Hematopoietic multipotent progenitor cell treated with erythropoietin and hydrocortisone succinate and interleukin-3 and kit ligand, for 17 days (in vitro differentiated cells): ENCODE measurements around the gene GABRG3.
"Not testable (repeated sequence)": the region's sequence is repeated elsewhere in the genome, so short reads cannot be mapped to it uniquely, and the experiment has no call there.

Experiments used
- DNase-seq: peaks from one replicate; pipeline ENCODE4 v3.0.0-alpha.2; 2015; ENCODE audit warnings: low spot score

GABRG3 gene

DNA sequence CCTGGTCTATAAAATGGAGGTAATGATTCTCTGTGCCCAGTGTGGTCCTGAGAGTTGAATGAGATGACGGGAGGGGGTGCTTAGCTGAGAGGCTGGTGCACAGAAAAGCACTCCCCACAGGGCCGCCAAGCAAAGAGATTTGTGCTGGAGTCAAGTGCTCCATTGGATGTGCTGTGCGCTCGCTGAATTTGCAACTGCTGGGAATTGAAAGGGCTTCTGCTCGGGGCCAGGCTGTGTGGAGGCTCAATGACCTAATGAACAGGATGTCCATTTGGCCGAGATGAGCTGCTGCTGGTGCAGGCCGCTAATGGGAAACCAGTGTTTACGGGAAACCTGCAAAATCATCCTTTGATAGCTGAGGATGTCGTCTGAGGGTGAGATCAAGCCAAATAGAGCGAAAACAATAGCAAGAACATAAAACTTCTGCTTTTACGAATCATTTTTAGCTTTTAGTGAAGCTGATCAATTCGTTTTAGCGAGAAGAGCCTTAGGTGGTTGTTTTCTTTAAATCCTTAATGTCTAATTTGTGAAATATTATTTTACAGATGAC is 211.7 kb downstream of the GABRG3 start:
- DNase-seq: no peak

DNA sequence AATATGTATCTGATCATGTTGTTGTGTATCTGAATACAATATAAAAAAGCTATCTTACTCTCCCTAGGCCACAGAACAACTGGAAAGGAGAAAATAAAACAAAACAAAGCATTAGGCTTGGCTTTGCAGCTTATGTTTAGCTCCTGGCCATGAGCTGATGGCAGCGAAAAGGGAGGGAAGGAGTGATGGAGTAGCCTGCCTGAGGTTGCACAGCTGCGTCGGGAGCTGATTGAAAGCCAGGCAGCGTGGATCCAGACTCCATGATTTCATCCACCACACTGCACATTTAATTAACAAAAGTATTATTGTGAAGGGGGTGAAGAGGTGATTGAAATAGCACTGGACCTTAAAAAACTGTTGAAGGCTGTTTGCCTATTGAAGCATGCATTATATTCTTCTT is 212.2 kb downstream of the GABRG3 start:
- DNase-seq: no peak

DNA sequence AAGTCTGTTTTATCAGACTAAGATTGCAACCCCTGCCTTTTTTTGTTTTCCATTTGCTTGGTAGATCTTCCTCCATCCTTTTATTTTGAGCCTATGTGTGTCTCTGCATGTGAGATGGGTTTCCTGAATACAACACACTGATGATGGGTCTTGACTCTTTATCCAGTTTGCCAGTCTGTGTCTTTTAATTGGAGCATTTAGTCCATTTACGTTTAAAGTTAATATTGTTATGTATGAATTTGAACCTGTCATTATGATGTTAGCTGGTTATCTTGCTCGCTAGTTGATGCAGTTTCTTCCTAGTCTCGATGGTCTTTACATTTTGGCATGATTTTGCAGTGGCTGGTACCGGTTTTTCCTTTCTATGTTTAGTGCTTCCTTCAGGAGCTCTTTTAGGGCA is 220.5 kb downstream of the GABRG3 start:
- not testable (repeated sequence) for DNase-seq

DNA sequence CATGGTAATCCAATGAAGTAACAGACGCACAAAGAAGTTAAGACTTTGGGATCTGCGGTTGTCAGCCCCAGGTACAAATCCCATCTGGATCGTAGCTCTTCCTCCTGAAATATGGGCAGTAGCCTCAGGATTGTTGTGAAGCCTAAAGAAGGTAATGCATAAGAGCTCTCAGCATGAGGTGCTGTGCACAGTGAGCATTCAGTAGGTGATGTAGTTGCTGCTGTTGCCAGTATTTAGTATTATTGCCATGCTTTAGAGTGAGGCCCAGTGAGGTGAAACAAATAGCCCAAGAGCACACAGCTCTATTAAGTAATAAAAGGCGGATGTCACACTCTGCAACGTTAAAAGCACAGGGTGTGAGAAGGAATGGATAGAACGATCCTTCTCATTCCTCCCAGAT is 225.7 kb downstream of the GABRG3 start:
- no peak for DNase-seq

- no peak for DNase-seq
These were observed 230.4 kb downstream of the GABRG3 start for GRCh38 chr15:27201425-27201824.

DNA sequence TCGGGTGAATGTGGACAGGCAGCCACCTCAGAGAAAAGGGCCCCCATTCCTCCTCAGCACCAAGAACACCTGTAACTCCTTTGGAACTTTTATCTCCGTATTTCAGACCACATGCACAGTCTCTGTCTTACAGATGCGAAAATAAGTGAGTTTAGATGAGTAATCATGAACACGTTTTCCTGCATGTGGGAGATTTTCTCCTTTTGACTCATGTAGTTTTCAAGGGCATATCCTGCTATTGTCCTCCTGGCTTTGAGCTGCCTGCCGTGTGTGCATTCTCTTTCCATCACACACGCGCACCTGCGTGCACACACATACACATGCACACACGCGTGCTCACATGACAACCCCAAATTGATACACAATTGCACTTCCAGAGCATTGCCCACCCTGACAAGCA is 239.2 kb downstream of the GABRG3 start:
- DNase-seq: no peak

DNA sequence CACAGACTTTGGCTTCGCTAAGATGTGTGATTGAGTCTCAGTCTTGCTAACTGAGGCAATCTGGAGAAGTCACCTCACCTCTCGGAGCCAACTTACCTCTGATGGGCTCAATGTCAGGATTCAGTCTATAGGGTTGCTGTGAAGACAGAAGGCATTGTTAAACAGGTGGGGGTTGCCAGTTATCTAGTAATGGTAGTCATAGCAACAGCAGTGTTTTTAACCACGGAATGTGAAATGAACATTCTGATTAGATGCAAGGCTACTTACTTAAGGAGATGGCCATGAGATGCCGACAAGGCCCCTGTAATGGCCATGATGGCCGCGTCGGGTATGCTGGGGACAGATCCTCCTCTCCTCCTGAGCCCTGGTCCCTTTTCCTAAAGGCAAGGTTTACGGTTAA is 243.1 kb downstream of the GABRG3 start:
- no peak for DNase-seq

DNA sequence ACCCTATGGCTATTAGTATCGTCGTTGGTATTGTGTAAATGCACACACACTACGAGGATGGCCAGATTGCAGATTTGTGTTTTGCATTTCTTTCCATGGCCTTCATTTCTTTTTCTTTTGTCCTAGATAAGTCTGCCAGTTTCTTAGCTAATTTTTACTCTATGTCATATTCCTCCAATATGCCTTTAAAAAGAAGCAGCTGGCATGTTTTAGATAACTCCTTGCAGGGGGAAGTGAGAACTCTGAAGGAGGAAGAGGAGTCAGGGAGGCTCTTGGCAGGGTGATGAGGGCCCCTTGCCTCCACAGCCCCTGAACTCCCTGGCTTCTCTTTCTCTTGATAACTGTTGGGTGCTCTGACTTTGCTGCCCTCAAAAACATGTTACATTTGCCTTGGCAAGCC is 244.0 kb downstream of the GABRG3 start:
- DNase-seq: no peak

DNA sequence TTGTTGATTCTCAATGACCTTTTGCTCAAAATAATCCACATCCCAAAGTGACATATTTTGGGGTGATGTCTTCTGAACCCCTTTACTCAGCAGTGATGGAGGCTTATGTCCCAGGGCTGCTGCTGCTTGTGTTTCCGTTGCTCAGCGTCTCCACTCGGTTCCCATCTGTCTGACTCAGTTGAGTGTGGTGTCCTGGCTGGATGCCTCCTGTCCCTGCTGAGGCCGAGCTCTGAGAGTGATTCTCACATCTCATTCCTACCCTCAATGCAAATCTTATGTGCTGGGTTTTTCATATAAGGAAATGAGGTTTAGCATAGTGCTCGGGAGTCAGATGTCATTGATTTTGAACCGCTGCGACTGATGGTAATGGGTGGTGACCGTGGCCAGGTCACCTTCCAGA is 247.4 kb downstream of the GABRG3 start:
- no peak for DNase-seq

GRCh38 chr15:27219636-27220035 is 248.7 kb downstream of the GABRG3 start:
- no peak for DNase-seq

GRCh38 chr15:27220199-27220598 is 249.2 kb downstream of the GABRG3 start:
- DNase-seq: no peak

- DNase-seq: no peak
These were observed 251.5 kb downstream of the GABRG3 start for GRCh38 chr15:27222479-27222878.

DNA sequence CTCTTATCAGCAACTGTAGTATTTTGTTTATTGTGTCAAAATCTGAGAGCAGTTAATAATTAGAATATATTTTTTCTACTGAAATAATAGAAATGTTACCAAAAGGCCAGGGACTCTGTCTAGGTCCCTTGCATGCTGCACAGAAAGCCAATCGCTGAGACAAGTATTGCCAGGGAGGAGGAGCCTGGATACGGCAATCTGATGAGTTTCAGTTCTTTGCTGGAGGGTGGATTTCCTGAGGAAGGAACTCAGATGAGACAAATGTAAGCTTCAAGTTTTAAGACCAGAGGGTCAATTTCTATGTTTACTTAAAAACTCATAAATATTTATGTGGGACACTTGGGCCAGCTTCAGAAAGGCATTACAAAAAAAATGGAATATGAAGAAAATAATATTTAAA is 252.2 kb downstream of the GABRG3 start:
- no peak for DNase-seq

GRCh38 chr15:27231811-27232210 is 260.8 kb downstream of the GABRG3 start:
- DNase-seq: no peak

DNA sequence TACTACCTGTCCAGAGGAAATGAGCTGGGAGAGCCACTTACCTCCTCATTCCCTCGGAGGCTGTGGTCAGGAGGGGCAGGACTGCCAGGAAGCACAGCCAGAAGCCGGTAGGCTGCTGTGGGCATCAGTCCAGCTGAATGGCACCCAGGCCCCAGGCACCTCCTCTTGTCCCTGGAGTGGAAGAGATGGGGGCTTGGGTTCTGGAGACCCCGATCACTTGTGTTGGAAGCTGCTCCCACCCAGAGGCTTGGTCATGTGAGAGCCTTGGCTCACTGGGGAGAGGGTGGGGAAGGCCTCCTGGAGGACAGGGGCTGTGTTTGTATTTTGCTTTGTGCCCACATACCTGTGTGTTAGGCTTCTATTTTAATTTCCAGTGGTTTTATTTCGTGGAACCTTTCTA is 261.9 kb downstream of the GABRG3 start:
- no peak for DNase-seq

DNA sequence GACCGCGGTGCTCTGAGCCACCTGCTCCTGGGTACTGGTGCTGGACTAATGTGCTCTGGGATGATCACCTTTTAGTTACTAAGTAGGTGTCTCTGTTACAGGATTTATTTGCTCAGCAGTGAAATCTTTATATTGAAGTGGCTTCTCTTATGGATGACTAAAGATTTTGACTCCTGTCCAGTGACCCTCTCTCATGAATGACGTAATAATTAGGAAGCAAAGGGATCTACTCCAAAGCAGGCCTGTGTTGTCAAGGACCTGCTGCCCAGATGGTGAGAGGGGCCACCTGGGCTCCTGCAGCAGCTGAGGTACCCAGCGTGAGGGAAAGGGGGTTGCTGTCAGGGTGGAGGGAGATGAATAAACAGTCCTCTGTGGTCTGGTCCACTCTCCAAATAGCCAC is 263.6 kb downstream of the GABRG3 start:
- no peak for DNase-seq

DNA sequence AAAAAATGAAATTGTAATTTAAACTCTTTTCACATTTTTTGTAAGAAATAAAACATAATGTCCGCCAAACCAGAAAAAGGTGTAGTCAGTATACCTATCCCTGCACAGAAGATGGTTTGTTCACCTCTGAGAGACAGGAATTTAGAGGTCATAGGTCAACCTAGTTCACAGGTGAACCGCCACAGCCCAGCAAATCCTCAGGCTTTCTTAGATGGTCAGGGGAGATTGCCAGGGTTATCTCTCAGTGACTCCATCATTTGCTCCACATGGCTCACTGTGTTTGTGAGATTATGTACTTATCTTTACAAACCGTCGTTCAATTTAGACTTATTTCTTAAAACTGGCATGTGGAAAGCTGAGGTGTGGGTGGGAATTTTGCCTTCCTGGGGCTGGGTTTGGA is 264.2 kb downstream of the GABRG3 start:
- DNase-seq: no peak

DNA sequence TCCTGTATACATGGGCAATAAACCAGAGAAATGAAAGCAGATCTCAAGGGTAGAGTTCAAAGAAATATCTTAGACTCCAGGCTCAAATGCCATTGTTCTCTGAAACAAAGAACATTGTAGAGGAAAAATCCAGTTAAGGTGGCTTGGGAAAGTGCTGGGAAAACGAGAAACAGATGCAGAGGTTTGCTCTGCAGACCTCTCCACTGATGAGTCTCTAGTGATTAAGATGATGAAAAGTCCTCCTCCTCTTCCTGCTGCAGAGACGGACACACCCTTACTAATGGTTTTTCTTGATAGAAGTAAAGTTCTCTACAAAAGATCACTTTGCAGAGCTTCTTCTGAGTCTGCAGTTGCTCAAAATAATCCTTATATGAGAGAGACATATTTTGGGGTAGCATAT is 264.7 kb downstream of the GABRG3 start:
- no peak for DNase-seq

GRCh38 chr15:27237319-27237939 is 266.4 kb downstream of the GABRG3 start:
- no peak for DNase-seq

GRCh38 chr15:27238209-27238608 is 267.2 kb downstream of the GABRG3 start:
- DNase-seq: no peak

DNA sequence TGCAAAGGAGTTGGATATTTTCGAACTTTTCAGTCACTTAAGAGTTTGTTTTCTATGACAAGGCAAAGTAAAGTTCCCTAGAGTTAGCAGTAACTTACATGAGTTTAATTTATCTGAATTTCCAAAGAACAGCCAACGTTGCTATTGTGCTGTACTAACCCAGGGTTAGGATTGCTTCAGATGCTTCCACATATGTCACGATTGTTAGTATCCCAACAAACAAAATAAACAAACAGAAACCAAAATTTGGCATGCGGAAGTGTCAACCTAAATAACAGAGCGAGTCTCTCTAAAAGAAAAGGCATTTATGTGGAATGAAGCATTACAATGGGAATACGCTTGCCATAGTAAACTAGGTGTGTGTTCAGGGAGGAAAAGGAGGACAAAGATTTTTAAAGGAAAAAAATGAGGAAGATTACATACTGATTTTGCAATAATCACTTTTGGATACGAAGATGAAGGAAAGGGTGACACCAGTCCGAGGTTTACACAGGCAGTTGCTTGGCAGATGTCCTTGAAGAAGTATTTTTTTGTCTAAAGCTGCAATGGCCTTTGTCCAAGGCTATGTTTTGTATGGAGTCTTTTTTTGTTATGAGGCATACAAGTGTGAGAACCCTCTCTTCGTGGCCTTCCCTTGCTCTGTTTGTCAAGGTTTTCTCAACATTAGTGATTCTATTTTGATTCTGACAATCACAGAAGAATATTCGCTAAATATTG is 267.9 kb downstream of the GABRG3 start:
- DNase-seq: no peak

DNA sequence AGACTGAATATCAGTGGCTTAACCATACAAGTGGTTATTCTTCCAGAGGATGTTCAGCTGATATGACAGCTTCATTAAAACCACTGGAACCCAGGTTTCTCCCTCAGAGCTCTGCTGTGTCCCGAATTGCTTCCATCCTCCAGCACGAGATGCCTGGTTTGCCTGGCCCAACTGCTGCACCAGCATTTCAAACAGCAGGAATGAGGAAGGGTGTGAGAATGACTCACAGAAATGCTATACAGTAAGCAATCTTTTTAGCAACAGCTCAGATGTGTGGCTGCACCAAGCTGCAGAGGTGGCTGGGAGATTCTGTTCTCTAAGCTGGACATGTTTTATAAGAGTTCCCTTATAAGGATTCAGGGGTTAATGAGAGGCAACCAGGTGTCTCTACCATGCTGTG is 271.0 kb downstream of the GABRG3 start:
- no peak for DNase-seq

- DNase-seq: no peak
These were observed 273.1 kb downstream of the GABRG3 start for GRCh38 chr15:27244047-27244446.

- DNase-seq: no peak
These were observed 277.3 kb downstream of the GABRG3 start for GRCh38 chr15:27248251-27248650.
